Right atrium auricular region (tissue), 2 donors: Measurements from ENCODE around the gene KRT71. TPM values are rescaled to one million over a fixed set of nuclear protein-coding genes. Genes with fewer than 3 reads are reported as not detected.
"Not testable (repeated sequence)": the region's sequence is repeated elsewhere in the genome, so short reads cannot be mapped to it uniquely, and the experiment has no call there.

ENCODE experiments used
- DNase-seq: peaks from one replicate; pipeline ENCODE4 v3.0.0-alpha.2; 2019; ENCODE audit warnings: low spot score
- H3K27ac ChIP-seq, 2 donors: fragments of 200-600 bp; sonication (generic); 1 replicate in 1 of 2; 2 replicates in 1 of 2; pipeline ENCODE4 v1.5.1; 2016 to 2019
- H3K27me3 ChIP-seq, 2 donors: fragments of 200-600 bp; sonication (generic); one replicate each; pipeline versions ENCODE4 v1.5.1 to v1.6.0; 2017 to 2019
- H3K36me3 ChIP-seq: fragments of 200-600 bp; sonication (generic); one replicate; pipeline ENCODE4 v1.5.1; 2016
- H3K4me1 ChIP-seq, 2 donors: fragments of 200-600 bp; sonication (generic); one replicate each; pipeline versions ENCODE4 v1.5.1 to v1.6.0; 2017 to 2019
- H3K4me3 ChIP-seq, 2 donors: fragments of 200-600 bp; sonication (generic); 1 replicate in 1 of 2; 2 replicates in 1 of 2; pipeline ENCODE4 v1.5.1; 2017 to 2019; ENCODE audit warnings: mild to moderate bottlenecking in 1 of 2, moderate library complexity in 1 of 2
- H3K9me3 ChIP-seq, 2 donors: fragments of 200-600 bp; sonication (generic); one replicate each; pipeline ENCODE4 v1.5.1; 2019
- total RNA-seq, 2 donors: library from RNA; depleted of rRNA; stranded (reverse); fragments of >200 nt; gene quantifications; one replicate each; pipeline ENCODE4 v1.1.0, GENCODE V29; 2016
- TF ChIP-seq, protein P1 (sequence below), 2 donors: fragments of 200-600 bp; sonication (generic); IDR thresholded peaks; one replicate each; pipeline ENCODE4 v1.5.1; 2019; ENCODE audit warnings: antibody characterized with exemption in 2 of 2

The KRT71 gene
- total RNA-seq, 2 donors from 2014 or later: not detected

- no peaks in the 10 kb centered on the region for H3K27me3 ChIP-seq
- H3K9me3 ChIP-seq: peaks cover 0 to 5% of the 10 kb centered on the region in 2 donors
- no peak overlapping the region for H3K4me3 ChIP-seq
- H3K36me3 ChIP-seq: no peaks in the 10 kb centered on the region
- TF ChIP-seq, protein P1, sequence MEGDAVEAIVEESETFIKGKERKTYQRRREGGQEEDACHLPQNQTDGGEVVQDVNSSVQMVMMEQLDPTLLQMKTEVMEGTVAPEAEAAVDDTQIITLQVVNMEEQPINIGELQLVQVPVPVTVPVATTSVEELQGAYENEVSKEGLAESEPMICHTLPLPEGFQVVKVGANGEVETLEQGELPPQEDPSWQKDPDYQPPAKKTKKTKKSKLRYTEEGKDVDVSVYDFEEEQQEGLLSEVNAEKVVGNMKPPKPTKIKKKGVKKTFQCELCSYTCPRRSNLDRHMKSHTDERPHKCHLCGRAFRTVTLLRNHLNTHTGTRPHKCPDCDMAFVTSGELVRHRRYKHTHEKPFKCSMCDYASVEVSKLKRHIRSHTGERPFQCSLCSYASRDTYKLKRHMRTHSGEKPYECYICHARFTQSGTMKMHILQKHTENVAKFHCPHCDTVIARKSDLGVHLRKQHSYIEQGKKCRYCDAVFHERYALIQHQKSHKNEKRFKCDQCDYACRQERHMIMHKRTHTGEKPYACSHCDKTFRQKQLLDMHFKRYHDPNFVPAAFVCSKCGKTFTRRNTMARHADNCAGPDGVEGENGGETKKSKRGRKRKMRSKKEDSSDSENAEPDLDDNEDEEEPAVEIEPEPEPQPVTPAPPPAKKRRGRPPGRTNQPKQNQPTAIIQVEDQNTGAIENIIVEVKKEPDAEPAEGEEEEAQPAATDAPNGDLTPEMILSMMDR (IDR thresholded peaks at IDR 0.05): no peak
- H3K4me1 ChIP-seq: no peaks in the 10 kb centered on the region
- peak; percentile 38 for DNase-seq
- H3K27ac ChIP-seq: no peak overlapping the region
Measured at GRCh38 chr12:52513736-52514135, 39.2 kb downstream of the KRT71 start.

DNA sequence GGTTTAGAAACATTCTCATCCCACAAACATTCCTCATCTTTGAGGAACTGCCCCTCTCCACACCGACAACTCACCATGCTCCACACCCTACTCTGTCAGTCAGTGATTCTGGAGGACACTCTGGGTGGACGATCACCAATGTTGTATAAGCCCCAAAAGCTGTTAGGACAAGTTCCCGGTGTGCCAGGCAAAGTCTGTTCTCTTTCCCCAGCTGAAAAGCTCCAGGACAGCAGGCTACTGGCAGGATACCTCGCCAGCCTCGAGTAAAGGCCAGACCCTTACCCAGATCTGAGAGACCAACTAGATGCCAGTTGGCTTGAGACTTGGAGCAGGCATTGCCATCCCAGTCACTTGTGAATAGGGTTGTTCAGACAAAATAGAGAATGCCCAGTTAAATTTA is 44.7 kb downstream of the KRT71 start:
- Histone ChIP-seq H3K27me3 (no peaks in the 10 kb centered on the region), H3K27ac (no peak overlapping the region), H3K4me1 (no peaks in the 10 kb centered on the region), H3K36me3 (no peaks in the 10 kb centered on the region), H3K4me3 (no peak overlapping the region), H3K9me3 (peaks cover 0 to 5% of the 10 kb centered on the region in 2 donors)
- peak; percentile 52 for DNase-seq
- TF ChIP-seq, protein P1 (IDR thresholded peaks at IDR 0.05): no peak

DNA sequence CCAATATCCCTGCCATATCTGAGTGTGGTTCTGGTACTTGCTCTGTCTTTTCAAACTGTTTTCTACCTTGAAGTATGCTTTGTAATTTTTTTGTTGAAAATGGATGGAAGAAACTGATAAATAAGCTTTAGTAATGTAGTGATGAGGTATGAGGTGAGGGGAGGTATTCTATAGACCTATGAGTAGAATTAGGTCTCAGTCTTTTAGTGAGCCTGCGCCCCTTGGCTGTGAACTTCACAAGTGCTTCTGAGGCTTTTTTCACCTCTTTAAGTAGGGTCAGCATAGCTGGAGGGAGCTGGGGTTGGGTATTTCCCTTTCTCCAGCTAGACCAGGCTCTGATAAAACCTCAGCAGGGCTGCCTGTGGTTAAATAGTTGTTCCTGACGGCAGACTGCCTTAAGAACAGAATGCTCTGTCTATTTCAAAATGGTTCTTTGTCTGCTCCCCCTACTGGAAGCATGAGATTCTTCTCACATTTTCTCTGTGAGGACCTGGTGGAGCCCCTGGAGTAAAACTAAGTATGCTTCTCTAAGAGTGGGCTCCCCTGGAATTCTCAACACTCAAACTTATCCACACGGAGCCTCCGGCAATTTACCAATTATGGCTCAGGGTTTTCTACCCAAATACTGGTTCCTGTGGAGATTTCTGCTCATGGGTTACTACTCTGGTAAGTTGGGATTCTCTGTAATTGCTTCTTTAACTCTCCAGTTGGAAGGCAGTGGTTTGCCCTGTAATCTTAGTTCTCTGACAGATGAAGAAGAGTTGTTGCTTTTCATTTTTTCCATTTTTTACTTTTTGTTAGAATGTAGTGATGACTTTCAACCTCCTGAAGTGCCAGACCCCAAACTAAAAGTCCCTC is 45.9 kb downstream of the KRT71 start:
- Histone ChIP-seq H3K36me3 (no peaks in the 10 kb centered on the region), H3K9me3 (peaks cover 0 to 5% of the 10 kb centered on the region in 2 donors), H3K4me1 (no peaks in the 10 kb centered on the region), H3K27me3 (no peaks in the 10 kb centered on the region), H3K4me3 (no peak overlapping the region), H3K27ac (no peak overlapping the region)
- DNase-seq: no peak
- TF ChIP-seq, protein P1 (IDR thresholded peaks at IDR 0.05): peak; percentile 38 to 67

GRCh38 chr12:52502877-52503276 is 50.1 kb downstream of the KRT71 start:
- no peak overlapping the region for H3K27ac ChIP-seq
- DNase-seq: no peak
- H3K4me3 ChIP-seq: no peak overlapping the region

DNA sequence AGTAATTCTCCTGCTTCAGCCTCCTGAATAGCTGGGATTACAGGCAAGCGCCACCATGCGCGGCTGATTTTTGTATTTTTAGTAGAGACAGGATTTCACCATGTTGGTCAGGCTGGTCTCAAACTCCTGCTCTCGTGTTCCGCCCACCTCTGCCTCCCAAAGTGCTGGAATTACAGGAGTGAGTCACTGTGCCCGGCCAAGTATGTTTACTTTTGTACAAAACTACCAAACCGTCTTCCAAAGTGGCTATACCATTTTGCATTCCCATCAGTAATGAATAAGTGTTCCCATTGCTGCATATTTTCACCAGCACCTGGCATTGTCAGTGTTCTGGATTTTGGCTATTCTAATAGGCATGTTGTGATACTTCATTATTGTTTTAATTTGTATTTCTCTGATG is 51.5 kb downstream of the KRT71 start:
- Histone ChIP-seq H3K27me3 (no peaks in the 10 kb centered on the region), H3K9me3 (no peaks in the 10 kb centered on the region), H3K4me1 (no peaks in the 10 kb centered on the region), H3K4me3 (no peak overlapping the region), H3K27ac (no peak overlapping the region), H3K36me3 (no peaks in the 10 kb centered on the region)
- TF ChIP-seq, protein P1 (IDR thresholded peaks at IDR 0.05): no peak
- no peak for DNase-seq

More at GRCh38 chr12:52502877-52503276, 50.1 kb downstream of the KRT71 start:
- H3K4me1 ChIP-seq: no peaks in the 10 kb centered on the region
- H3K9me3 ChIP-seq: no peaks in the 10 kb centered on the region
- no peaks in the 10 kb centered on the region for H3K36me3 ChIP-seq
- H3K27me3 ChIP-seq: no peaks in the 10 kb centered on the region
- TF ChIP-seq, protein P1 (IDR thresholded peaks at IDR 0.05): no peak

- not testable (repeated sequence) for H3K4me3 ChIP-seq, H3K36me3 ChIP-seq, H3K27ac ChIP-seq, H3K27me3 ChIP-seq, H3K4me1 ChIP-seq, DNase-seq, H3K9me3 ChIP-seq
Measured at GRCh38 chr12:52500574-52500973, 52.4 kb downstream of the KRT71 start.
